ENCODE data around the gene PSENEN. TPM values are rescaled to one million over a fixed set of nuclear protein-coding genes. Genes with fewer than 3 reads are reported as not detected.

Gene PSENEN
- polyA plus RNA-seq, 1 donor (not counting 4 experiments of a cell fraction or from before 2014, with no cell fraction given), result 36.2 TPM

DNA sequence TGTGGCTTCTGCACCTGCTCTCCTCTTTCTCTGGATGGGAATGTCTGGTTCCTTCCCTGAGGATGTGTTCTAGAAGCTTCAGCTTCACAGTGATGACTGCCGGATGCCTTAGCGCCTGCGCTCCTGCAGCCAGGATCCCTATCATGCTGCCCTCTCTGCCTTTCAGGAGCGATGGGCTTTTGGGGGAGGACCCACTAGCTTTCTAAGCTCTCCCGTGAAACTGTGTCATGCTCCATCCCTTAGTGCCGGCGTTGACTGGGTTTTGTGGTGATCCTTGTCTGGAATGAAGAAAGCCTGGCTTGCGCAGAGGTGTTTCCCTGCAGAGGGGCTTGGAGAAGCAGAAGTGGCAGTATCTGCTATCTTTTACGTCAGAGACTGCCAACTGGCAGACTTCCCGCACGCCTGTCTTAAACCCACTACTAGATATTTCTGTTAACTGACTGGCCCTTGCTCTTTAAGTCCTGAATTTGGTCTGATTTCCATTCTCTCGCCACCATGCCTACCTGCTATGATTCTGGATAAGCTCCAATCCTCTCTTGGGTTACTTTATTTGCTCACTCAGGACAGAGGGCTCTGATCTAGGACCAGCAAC is 31.5 kb upstream of the PSENEN start:
- H3K9me3 ChIP-seq (ENCODE audit: control insufficient read depth, low read depth, low read length), result no peaks in the 10 kb centered on the region
- dilution Hi-C loops (cut with MboI; ENCODE audit: extremely low pct_ligation_motif_present, low sequenced_read_pairs), result no loop called here
- no peaks in the 10 kb centered on the region for H3K27me3 ChIP-seq (ENCODE audit: control insufficient read depth, extremely low read depth, insufficient read depth, low read length)
- no peaks in the 10 kb centered on the region for H3K36me3 ChIP-seq (ENCODE audit: control insufficient read depth in 2 of 2, extremely low read depth in 1 of 2, insufficient read depth in 2 of 2, low read length in 2 of 2)
- no peak for TF ChIP-seq EZH2 (IDR thresholded peaks at IDR 0.05; ENCODE audit: low read length)
- TF ChIP-seq, protein P1, sequence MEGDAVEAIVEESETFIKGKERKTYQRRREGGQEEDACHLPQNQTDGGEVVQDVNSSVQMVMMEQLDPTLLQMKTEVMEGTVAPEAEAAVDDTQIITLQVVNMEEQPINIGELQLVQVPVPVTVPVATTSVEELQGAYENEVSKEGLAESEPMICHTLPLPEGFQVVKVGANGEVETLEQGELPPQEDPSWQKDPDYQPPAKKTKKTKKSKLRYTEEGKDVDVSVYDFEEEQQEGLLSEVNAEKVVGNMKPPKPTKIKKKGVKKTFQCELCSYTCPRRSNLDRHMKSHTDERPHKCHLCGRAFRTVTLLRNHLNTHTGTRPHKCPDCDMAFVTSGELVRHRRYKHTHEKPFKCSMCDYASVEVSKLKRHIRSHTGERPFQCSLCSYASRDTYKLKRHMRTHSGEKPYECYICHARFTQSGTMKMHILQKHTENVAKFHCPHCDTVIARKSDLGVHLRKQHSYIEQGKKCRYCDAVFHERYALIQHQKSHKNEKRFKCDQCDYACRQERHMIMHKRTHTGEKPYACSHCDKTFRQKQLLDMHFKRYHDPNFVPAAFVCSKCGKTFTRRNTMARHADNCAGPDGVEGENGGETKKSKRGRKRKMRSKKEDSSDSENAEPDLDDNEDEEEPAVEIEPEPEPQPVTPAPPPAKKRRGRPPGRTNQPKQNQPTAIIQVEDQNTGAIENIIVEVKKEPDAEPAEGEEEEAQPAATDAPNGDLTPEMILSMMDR (optimal IDR thresholded peaks at IDR 0.05 in 1 of 3, IDR thresholded peaks at IDR 0.05 in 1 of 3, conservative IDR thresholded peaks at IDR 0.05 in 1 of 3; ENCODE audit: extremely low read depth in 1 of 3, insufficient read depth in 2 of 3, low read length in 3 of 3), result no peak
- no peak overlapping the region for H3K27ac ChIP-seq (ENCODE audit: control insufficient read depth, insufficient read depth, low read length)
- H3K4me1 ChIP-seq (ENCODE audit: control insufficient read depth, extremely low read depth, insufficient read depth, low read length), result peaks cover 22% of the 10 kb centered on the region
- H3K4me3 ChIP-seq (ENCODE audit: control insufficient read depth in 2 of 3, extremely low read depth in 1 of 3, insufficient read depth in 2 of 3, low read depth in 1 of 3, low read length in 3 of 3), result no peak overlapping the region
- H3K79me2 ChIP-seq (ENCODE audit: control insufficient read depth, insufficient read depth, low read length), result peaks cover 9% of the 10 kb centered on the region
- no peak overlapping the region for H3K4me2 ChIP-seq (ENCODE audit: control insufficient read depth, extremely low read depth, insufficient read depth, low read depth, low read length)
- no peak overlapping the region for H3K9ac ChIP-seq (ENCODE audit: control insufficient read depth, extremely low read depth, insufficient read depth, low read length)
- DNase-seq (ENCODE audit: low read depth, low spot score) (no peak), FAIRE-seq (no peak)
- no peak overlapping the region for H2AFZ ChIP-seq (ENCODE audit: control insufficient read depth, low read length)
- H3K9me1 ChIP-seq (ENCODE audit: control insufficient read depth, extremely low read depth, insufficient read depth, low read length), result no peaks in the 10 kb centered on the region
- no peaks in the 10 kb centered on the region for H4K20me1 ChIP-seq (ENCODE audit: control insufficient read depth, extremely low read depth, insufficient read depth, low read length)

DNA sequence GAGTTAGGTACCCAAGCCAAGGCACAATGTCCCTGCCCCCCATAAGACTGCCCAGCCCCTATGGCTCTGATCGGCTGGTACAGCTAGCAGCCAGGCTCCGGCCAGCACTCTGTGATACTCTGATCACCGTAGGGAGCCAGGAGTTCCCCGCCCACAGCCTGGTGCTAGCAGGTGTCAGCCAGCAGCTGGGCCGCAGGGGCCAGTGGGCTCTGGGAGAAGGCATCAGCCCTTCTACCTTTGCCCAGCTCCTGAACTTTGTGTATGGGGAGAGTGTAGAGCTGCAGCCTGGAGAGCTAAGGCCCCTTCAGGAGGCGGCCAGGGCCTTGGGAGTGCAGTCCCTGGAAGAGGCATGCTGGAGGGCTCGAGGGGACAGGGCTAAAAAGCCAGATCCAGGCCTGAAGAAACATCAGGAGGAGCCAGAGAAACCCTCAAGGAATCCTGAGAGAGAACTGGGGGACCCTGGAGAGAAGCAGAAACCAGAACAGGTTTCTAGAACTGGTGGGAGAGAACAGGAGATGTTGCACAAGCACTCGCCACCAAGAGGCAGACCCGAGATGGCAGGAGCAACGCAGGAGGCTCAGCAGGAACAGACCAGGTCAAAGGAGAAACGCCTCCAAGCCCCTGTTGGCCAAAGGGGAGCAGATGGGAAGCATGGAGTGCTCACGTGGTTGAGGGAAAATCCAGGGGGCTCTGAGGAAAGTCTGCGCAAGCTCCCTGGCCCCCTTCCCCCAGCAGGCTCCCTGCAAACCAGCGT is 30.7 kb upstream of the PSENEN start:
- no peak overlapping the region for H3K27ac ChIP-seq (ENCODE audit: control insufficient read depth, insufficient read depth, low read length)
- no peaks in the 10 kb centered on the region for H3K9me3 ChIP-seq (ENCODE audit: control insufficient read depth, low read depth, low read length)
- no peaks in the 10 kb centered on the region for H3K27me3 ChIP-seq (ENCODE audit: control insufficient read depth, extremely low read depth, insufficient read depth, low read length)
- peaks cover 0 to 5% of the 10 kb centered on the region in 2 experiments for H3K36me3 ChIP-seq (ENCODE audit: control insufficient read depth in 2 of 2, extremely low read depth in 1 of 2, insufficient read depth in 2 of 2, low read length in 2 of 2)
- no peak overlapping the region for H2AFZ ChIP-seq (ENCODE audit: control insufficient read depth, low read length)
- H4K20me1 ChIP-seq (ENCODE audit: control insufficient read depth, extremely low read depth, insufficient read depth, low read length), result no peaks in the 10 kb centered on the region
- H3K9me1 ChIP-seq (ENCODE audit: control insufficient read depth, extremely low read depth, insufficient read depth, low read length), result no peaks in the 10 kb centered on the region
- no peak for DNase-seq (ENCODE audit: low read depth, low spot score)
- TF ChIP-seq, protein P1 (optimal IDR thresholded peaks at IDR 0.05 in 1 of 3, IDR thresholded peaks at IDR 0.05 in 1 of 3, conservative IDR thresholded peaks at IDR 0.05 in 1 of 3; ENCODE audit: extremely low read depth in 1 of 3, insufficient read depth in 2 of 3, low read length in 3 of 3), result no peak
- no peak for TF ChIP-seq EZH2 (IDR thresholded peaks at IDR 0.05; ENCODE audit: low read length)
- H3K4me2 ChIP-seq (ENCODE audit: control insufficient read depth, extremely low read depth, insufficient read depth, low read depth, low read length), result no peak overlapping the region
- no peak overlapping the region for H3K9ac ChIP-seq (ENCODE audit: control insufficient read depth, extremely low read depth, insufficient read depth, low read length)
- peaks cover 29% of the 10 kb centered on the region for H3K4me1 ChIP-seq (ENCODE audit: control insufficient read depth, extremely low read depth, insufficient read depth, low read length)
- no peak for FAIRE-seq
- peaks cover 17% of the 10 kb centered on the region for H3K79me2 ChIP-seq (ENCODE audit: control insufficient read depth, insufficient read depth, low read length)
- dilution Hi-C loops (cut with MboI; ENCODE audit: extremely low pct_ligation_motif_present, low sequenced_read_pairs), result no loop called here
- no peak overlapping the region for H3K4me3 ChIP-seq (ENCODE audit: control insufficient read depth in 2 of 3, extremely low read depth in 1 of 3, insufficient read depth in 2 of 3, low read depth in 1 of 3, low read length in 3 of 3)

All from keratinocyte (primary cell).